Stimulated activated CD4-positive, alpha-beta T cell treated with anti-CD3 and anti-CD28 coated beads, Interleukin-2, amount 100 ng/mL, for 24 hours (primary cell): Measurements from ENCODE around the gene TMEM143.
A peak's percentile ranks its signal among the peaks of the same experiment; 100 is the strongest.
"Not testable (repeated sequence)": the region's sequence is repeated elsewhere in the genome, so short reads cannot be mapped to it uniquely, and the experiment has no call there.

Experiments used
- DNase-seq, 2 donors: peaks; one replicate each; pipeline ENCODE4 v3.0.0-alpha.2; 2020

TMEM143 gene

DNA sequence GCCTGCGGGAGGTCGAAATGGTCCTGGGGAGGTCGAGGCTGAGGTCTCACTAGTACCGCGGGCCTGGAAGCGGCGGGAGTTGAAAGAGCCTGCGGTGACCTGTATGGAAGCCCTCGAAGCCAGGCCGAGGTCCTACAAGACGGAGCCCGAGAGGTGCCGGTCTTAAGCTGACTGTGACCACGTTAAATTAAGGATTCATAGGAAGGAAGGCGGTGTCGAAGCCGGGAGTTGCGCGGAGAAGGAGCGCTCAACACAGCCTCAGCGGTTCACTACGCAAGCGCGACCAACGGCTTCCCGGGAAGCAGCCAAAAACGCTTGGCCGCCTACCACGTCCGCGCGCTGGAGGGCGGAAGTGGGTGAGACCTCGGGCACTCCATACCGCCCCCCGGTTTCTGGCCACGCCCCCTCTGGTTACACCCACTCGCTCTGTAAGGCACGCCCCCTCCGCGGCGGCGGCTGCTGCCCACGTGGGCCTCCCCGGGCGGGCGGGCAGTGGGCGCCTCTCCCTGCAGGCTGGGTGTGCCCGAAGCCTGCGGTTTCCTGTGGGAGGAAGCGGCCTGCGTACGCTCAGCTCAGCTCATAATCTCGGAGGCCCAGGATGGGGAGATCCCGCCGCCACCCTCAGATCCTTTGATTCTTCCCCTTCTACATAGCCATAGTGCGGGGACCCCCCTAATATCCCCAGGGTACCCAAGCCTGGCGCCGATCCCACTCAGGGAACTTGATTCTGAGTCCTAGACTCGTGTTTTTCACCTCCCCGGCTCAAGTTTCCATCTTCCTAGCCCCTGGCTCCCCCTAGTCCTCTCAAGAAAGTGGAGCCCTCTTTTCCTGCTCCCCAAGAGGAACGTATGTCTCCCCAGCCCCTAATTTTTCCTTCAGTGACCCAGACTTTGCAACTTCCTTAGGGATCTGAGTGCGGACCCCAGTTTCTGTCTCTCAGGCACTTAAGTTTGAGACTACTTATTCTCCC, 41.8 kb downstream of the TMEM143 start:
- DNase-seq = peak; percentile 96 to 99

DNA sequence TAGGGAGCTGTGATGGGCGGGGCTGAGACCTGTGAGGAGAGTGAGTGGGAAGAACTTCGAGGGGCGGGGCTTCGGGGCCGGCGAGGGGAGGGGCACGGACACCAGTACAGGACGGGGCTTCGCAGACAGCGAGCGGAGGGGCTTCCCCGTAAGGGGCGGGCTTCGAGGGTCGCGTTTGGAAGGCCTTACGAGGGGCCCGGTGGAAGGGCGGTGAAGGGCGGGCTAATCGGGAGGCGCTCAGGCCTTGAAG, 42.4 kb downstream of the TMEM143 start:
- peak; percentile 93 to 98 for DNase-seq

DNA sequence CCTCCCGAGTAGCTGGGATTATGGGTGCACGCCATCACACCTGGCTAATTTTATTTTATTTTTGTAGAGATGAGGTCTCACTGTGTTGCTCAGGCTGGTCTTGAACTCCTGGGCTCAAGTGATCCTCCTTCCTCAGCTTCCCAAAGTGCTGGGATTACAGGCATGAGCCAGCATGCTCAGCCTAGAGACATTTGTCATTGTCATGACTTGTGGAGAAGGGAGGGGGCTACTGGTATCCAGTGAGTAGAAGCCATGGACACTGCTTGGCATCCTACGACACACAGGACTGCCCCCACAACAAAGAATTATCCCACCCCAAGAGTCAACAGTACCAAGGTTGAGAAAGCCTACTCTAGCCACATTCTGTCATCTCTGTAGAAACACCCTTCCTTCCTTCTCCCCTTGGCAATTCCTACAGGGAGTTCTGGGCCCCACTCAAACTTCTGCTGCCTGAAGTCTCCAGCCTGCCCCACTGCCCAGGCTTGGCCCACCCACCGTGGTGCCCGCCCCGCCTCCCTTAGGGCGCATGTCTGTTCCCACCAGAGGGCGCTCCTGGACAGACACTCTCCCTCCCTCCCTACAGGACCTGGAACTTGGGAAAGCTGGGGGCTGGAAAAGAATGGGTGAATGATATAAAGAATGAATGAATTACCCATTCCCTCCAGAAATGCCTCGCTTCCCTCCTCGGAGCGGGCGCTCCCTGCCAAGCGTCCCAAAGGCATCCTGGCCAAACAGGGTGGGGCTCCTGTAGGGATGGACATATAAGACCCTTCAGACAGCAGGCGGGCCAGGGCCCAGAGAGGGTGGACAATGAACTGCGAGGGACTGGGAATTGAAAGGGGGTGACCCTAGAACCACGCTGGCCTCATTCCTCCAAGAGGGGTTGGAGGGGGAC, 43.8 kb downstream of the TMEM143 start:
- peak; percentile 82 to 83 for DNase-seq

GRCh38 chr19:48318286-48318987, 45.3 kb downstream of the TMEM143 start:
- DNase-seq = no peak

GRCh38 chr19:48317708-48317960, 46.1 kb downstream of the TMEM143 start:
- DNase-seq = not testable (repeated sequence)

DNA sequence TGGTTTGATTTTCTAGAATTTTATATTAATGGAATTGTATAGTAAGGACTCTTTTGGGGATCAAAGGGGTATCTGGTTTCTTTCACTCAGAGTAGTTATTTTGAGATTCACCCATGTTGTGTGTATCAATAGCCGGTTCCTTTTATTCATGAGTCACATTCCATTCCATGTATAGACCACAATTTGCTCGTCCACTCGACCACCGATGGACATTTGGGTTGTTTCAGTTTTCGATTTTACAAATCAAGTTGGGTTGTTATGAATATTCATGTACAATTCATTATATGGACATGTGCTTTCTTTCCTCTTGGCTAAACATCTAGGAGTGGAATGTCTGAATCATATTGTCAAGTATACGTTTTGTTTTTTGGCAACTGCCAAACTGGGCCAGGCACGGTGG, 48.0 kb downstream of the TMEM143 start:
- DNase-seq = no peak

- DNase-seq = no peak
These were observed 52.4 kb downstream of the TMEM143 start for GRCh38 chr19:48311384-48311783.

- no peak for DNase-seq
These were observed 53.5 kb downstream of the TMEM143 start for GRCh38 chr19:48310227-48310626.

- not testable (repeated sequence) for DNase-seq
These were observed 54.0 kb downstream of the TMEM143 start for GRCh38 chr19:48309731-48310130.

GRCh38 chr19:48308631-48309586, 54.8 kb downstream of the TMEM143 start:
- no peak for DNase-seq

DNA sequence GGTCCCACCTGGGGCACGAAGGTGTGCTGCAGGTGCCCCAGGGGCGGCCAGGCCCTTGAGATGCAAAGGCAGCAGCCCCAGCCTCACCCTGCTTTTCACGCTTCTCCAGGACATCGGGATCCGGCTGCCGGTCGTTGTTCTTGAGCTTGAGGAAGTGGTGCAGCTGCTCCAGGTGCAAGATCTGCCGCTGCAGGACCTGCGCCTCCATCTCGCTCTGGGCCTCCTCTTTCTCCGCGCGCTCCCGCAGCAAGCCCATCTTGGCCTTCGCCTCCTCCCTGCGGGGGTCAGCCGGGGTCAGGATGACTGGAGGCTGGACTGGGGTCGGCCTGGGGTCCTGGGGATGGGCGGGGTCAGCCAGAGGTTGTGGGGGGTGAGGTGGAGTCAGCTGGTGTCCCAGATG, 59.9 kb downstream of the TMEM143 start:
- no peak for DNase-seq

DNA sequence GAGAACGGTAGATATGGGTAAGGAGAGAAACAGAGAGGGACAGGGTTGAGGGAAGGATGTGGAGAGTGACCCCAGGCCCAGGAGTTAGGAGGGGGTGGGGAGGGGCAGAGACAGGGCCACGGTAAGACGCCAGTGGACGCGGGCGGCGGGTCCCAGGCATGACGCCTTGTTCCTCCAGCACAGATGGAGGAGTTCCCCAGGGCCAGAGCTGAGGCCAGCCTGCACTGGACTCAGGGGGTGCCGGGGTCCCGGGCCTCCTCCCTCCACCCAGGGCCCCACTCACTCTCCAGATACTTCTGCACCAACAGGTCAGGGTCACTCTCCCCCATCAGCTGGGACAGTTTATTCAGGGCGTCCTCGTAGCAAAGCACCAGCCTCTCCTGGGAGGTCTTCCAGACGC, 60.4 kb downstream of the TMEM143 start:
- DNase-seq = no peak

DNA sequence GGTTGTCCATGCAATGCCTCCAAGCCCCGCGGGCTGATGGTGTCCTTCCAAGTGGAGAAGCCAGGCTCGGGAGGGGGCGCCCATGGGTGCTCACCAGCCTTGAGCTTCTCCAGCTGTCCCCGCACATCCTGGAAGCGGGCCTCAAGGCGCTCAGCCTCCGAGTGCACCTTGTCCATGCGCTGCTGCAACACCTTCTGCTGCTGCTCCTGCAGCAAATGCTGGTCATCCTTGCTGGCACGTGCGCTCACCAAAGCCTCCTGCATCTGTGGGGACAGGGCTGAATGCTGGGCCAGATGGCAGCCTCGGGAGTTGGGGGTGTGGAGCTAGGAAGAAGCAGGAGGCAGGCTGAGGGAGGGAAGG, 61.2 kb downstream of the TMEM143 start:
- no peak for DNase-seq

DNA sequence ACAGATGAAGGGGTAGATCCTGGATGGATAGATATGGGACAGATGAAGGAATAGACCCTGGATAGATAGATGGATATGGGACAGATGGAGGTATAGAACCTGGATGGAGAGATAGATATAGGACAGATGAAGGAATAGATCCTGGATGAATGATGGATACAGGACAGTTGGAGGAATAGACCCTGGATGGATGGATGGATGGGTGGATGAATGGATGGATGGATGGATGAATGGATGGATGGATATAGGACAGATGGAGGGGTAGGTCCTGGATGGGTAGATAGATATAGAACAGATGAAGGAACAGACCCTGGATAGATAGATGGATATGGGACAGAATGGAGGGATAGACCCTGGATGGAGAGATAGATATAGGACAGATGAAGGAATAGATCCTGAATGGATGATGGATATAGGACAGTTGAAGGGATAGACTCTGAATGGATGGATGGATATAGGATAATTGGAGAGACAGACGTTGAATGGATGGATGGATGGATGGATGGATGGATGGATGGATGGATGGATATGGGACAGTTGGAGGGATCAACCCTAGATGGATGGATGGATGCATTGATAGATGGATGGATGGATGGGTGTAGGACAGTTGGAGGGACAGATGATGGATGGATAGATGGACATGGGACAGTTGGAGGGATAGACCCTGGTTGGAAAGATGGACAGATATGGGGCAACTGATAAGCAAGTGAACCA, 61.7 kb downstream of the TMEM143 start:
- no peak for DNase-seq

DNA sequence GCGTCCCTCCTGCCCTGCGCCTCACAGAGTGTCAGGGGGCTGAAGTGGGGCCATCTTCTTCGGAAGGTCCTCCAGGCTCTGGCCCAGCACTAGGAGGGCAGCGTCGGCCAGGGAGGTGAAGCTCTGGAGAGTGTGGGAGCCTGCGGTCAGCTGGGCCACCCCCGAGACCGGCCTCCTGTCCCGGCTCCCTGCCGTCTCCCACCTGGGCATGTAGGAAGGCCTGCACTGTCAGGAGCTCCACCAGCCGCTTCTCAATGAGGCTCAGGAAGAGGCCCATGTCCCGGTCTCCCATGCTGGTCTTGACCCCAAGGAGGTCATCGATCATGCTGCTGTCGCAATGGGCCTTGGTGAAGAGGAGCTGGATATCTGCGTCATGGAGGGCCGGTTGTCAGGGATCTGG, 65.8 kb downstream of the TMEM143 start:
- DNase-seq = no peak

- no peak for DNase-seq
These were observed 66.6 kb downstream of the TMEM143 start for GRCh38 chr19:48296963-48297734.

DNA sequence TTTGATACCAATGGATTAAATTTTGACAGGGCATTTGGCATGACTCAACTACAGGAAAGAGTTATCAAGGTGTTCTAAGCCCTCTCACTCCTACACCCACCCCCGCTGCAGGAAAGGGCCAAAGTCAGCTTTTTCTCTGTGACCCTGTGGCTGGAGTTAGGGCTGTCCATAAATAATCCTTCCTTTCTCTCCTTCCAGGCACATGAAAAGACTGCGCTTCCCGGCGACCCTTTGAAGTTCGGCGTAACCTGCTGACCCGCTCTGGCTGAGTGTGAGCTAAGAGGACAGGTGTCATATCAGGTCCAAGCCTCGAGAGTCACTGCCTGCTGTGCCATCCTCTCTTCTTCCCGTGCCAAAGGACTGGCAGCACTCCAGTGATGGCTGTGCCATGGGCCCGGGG, 68.3 kb downstream of the TMEM143 start:
- no peak for DNase-seq

GRCh38 chr19:48292798-48293197, 70.9 kb downstream of the TMEM143 start:
- no peak for DNase-seq

DNA sequence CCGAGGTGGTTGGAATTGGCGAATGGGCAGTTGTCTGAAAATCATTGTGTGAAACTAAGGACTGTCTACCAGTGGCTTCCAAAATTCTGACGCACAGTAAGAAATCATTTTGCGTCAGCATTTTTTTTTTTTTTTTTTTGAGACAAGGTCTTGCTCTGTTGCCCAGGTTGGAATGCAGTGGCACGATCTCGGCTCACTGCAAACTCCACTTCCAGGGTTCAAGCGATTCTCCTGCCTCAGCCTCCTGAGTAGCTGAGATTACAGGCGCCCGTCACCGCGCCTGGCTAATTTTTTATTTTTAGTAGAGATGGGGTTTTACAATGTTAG, 72.3 kb downstream of the TMEM143 start:
- not testable (repeated sequence) for DNase-seq

DNA sequence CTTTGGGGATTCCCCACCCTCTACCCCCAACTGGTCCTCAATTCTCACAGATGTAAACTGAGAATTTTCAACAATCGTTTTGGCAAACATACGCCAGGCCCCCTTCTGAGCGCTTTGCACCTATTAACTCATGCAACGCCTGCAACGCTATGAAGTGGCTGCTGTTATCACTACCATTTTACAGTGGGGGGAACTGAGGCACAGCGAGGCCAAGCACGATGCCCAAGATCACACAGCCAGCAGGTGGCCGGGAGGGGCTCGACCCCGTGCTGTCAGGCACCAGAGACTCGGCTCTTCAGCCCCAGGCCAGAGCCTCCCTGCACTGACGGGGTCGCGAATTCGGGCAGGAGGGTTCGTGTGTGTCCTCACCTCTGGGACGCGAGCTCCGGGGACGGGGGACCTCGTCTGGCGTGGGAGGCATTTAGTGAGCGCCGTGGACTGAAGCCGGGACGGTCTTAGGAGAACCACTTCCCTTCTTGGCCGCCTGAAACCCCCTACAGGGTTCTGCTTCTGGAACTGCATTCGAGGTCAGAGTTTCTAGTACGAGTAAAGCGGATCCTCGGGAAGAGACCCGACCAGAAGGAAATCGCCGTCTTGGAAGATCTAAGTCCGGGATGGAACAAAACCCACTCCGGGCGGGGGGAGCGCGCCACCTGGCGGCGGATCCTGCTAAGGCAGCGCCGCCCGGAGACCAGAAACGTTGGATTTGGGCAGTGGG, 72.8 kb downstream of the TMEM143 start:
- peak; percentile 75 to 77 for DNase-seq

- no peak for DNase-seq
These were observed 73.4 kb downstream of the TMEM143 start for GRCh38 chr19:48290401-48290770.
